ENCODE measurements around the gene ZNF37A. TPM values are rescaled to one million over a fixed set of nuclear protein-coding genes. Genes with fewer than 3 reads are reported as not detected.
"Not testable (repeated sequence)": the region's sequence is repeated elsewhere in the genome, so short reads cannot be mapped to it uniquely, and the experiment has no call there.

The ZNF37A gene
- total RNA-seq, 1 experiment from 2014 or later, result 9.9 TPM

GRCh38 chr10:38119038-38119437, 24.9 kb downstream of the ZNF37A start:
- H3K9me3 ChIP-seq, result peaks cover 88% of the 10 kb centered on the region
- DNase-seq, result no peak
- H3K4me3 ChIP-seq, result no peak overlapping the region
- H3K36me3 ChIP-seq, result peaks cover 63% of the 10 kb centered on the region
- H3K27me3 ChIP-seq, result no peaks in the 10 kb centered on the region

- no peak for DNase-seq
- Histone ChIP-seq H3K9me3 (peaks cover 26% of the 10 kb centered on the region), H3K4me3 (no peak overlapping the region), H3K27me3 (no peaks in the 10 kb centered on the region), H3K36me3 (no peaks in the 10 kb centered on the region)
These were observed 33.7 kb downstream of the ZNF37A start for GRCh38 chr10:38127812-38128211.

DNA sequence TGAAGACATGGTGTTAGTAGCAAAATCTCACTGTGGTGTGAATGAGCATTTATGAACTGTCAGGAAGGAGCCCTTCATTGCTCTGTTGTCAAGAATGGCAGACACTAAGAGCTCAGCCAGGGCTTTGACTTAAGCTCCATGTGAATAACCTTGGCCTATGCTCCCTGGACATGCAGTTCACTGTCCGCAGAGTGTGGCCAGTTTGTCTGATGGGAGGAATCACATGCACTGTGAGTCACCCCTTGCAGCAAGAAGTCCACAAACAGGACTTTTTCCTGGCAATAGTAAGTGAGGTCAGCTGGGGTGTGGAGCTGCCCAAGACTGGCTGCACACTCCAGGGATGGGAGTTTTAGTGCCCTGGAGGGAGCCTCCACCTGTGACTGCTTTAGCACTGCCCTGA, 49.5 kb downstream of the ZNF37A start:
- H3K36me3 ChIP-seq, result no peaks in the 10 kb centered on the region
- H3K27me3 ChIP-seq, result no peaks in the 10 kb centered on the region
- no peak for DNase-seq
- no peaks in the 10 kb centered on the region for H3K9me3 ChIP-seq
- H3K4me3 ChIP-seq, result no peak overlapping the region

DNA sequence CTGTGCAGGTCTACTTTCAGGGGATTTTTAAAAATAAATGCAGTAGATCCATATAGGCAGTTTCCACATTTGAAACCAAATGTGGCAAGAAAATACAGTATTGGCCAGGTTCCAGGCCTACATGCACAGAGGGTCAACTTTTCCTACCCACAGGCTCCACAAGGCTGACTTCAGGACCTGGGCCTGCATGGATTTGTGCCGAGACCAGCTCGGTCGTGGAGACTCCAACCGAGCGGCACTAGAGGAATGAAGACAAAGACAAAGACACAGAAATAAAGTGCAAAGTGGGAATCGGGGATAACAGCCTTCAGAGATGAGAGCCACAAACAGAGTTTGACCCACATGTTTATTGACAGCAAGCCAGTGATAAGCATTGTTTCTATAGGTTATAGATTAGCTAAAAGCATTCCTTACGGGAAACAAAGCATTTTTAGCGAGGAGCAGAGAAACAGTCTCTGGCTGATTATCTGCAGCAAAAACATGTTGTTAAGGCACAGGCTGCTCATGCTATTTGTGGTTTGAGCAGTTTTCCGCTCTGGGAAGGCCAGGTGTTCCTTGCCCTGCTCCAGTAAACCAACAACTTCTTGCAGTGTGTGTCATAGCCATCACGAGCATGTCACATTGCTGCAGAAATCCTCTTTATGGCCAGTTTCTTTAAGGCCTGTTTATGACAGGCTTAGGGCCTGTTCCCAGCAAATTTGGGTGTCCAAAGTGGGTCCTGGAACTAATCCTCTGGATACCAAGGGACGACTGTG, 52.6 kb downstream of the ZNF37A start:
- no peaks in the 10 kb centered on the region for H3K9me3 ChIP-seq
- DNase-seq, result no peak
- H3K4me3 ChIP-seq, result no peak overlapping the region
- H3K36me3 ChIP-seq, result no peaks in the 10 kb centered on the region
- H3K27me3 ChIP-seq, result no peaks in the 10 kb centered on the region

- no peaks in the 10 kb centered on the region for H3K36me3 ChIP-seq
- H3K4me3 ChIP-seq, result no peak overlapping the region
- H3K9me3 ChIP-seq, result no peaks in the 10 kb centered on the region
- no peak for DNase-seq
- H3K27me3 ChIP-seq, result no peaks in the 10 kb centered on the region
These were observed 53.5 kb downstream of the ZNF37A start for GRCh38 chr10:38147686-38148085.

DNA sequence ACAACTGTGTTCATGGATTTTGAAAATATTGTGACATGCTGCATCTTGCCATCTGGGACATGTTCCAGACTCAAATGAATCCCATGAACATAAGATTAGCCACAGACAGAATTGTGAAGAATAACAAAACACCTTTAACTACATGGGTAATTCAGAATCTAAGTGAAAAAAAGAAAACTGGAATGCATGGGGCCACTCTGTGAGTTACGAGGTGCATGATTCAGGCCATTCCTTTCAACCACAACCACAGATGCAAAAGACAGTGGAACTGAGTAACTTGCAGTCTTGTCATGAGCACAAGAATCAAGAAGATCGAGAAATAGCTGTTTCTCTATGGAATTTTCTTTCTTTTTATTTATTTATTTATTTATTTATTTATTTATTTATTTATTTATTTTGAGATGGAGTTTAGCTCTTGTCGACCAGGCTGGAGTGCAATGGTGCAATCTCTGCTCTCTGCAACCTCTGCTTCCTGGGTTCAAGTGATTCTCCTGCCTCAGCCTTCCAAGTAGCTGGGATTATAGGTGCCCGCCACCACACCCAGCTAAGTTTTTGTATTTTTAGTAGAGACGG, 56.8 kb downstream of the ZNF37A start:
- not testable (repeated sequence) for H3K9me3 ChIP-seq, H3K4me3 ChIP-seq, DNase-seq, H3K27me3 ChIP-seq, H3K36me3 ChIP-seq

DNA sequence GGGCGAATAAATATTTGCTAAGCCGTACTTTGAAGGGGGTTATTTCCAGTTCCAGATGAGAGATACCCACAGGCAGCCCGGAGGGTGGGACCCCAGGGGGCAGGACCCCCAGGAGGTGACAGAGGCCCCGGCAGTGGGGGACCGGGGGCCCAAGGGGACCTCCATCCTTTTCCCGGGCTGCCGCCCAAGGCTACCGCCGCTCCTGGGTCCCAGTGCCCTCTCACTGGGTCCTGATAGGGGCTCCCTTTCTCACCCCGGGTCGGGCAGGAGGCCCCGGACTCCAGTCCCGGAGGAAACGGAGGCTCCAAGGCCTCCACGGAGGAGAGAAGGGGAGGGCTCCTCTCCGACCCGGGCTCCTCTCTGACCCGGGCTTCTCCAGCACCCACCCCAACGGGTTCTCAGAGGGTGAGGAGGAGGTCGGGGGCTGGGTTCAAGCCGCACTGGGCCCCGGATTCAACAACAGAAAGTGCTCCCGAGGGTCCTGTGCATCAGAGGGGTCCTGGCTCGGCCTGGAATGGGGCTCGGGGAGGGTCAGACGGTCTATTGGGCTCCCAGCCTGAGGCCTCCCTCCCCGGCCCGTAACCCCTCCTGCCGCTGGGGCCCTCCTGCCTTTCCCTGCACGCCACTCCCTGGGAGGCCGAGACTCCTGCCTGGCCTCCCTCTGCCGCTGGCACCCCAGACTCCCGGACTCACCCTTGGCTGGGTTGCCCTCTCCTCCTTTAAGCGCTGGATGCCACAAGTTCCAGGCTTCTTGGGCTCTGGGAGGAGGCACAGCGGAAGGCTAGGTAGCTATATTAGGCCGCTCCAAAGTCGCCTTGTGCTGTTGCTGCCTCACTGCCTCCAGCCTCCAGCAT, 62.5 kb downstream of the ZNF37A start:
- H3K27me3 ChIP-seq, result no peaks in the 10 kb centered on the region
- no peaks in the 10 kb centered on the region for H3K9me3 ChIP-seq
- no peaks in the 10 kb centered on the region for H3K36me3 ChIP-seq
- no peak overlapping the region for H3K4me3 ChIP-seq
- no peak for DNase-seq

DNA sequence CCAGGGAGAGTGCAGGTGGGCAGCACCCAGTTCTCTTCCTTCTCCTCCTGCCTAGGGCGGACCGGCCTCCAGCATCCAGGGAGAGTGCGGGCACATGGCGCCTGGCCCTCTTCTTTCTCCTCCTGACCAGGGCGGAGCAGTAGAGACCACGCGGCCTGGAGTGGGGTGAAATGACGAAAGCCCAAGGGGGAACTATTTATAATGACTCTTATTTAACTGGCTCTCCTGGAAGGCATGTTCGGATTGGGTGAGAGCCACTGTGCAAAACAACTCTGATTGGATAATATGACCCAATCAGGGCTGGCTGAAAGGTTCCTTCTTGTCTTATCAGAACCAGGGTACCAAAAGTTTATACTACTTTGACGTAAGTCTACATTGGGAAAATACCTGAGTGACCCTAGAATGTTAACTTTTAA, 63.1 kb downstream of the ZNF37A start:
- DNase-seq, result no peak
- no peaks in the 10 kb centered on the region for H3K27me3 ChIP-seq
- H3K36me3 ChIP-seq, result no peaks in the 10 kb centered on the region
- no peak overlapping the region for H3K4me3 ChIP-seq
- H3K9me3 ChIP-seq, result no peaks in the 10 kb centered on the region

- DNase-seq, result no peak
- Histone ChIP-seq H3K36me3 (no peaks in the 10 kb centered on the region), H3K4me3 (no peak overlapping the region), H3K9me3 (no peaks in the 10 kb centered on the region), H3K27me3 (no peaks in the 10 kb centered on the region)
These were observed 64.9 kb downstream of the ZNF37A start for GRCh38 chr10:38159004-38159403.

- Histone ChIP-seq H3K4me3 (no peak overlapping the region), H3K9me3 (no peaks in the 10 kb centered on the region), H3K27me3 (no peaks in the 10 kb centered on the region), H3K36me3 (no peaks in the 10 kb centered on the region)
- no peak for DNase-seq
These were observed 69.5 kb downstream of the ZNF37A start for GRCh38 chr10:38163617-38164016.

GRCh38 chr10:38174336-38174735, 80.2 kb downstream of the ZNF37A start:
- H3K9me3 ChIP-seq, result no peaks in the 10 kb centered on the region

DNA sequence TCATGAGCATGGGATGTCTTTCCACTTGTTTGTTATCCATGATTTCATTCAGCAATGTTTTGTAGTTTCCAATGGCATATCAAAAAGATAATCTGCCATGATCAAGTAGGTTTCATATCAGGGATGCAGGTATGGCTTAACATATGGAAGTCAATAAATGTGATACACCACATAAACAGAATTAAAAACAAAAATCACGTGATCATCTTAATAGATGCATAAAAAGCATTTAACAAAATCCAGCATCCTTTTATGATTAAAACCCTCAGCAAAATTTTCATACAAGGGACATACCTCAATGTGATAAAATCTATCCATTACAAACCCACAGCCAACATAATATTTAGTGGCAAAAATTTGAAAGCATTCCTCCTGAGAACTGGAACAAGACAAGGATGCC, 90.3 kb downstream of the ZNF37A start:
- no peaks in the 10 kb centered on the region for H3K27me3 ChIP-seq
- no peak overlapping the region for H3K4me3 ChIP-seq
- DNase-seq, result no peak
- H3K9me3 ChIP-seq, result no peaks in the 10 kb centered on the region
- H3K36me3 ChIP-seq, result no peaks in the 10 kb centered on the region

More at GRCh38 chr10:38174336-38174735, 80.2 kb downstream of the ZNF37A start:
- Histone ChIP-seq H3K4me3 (no peak overlapping the region), H3K27me3 (no peaks in the 10 kb centered on the region), H3K36me3 (no peaks in the 10 kb centered on the region)
- no peak for DNase-seq

Other genes starting within 250 kb of the ZNF37A start
- 3.7 and 4.0 TPM in 2 replicates for gene ZNF248, start 236.7 kb upstream of the ZNF37A start, total RNA-seq (2014; rRNA removed; shearing (Covaris generic); ENCODE audit: low replicate concordance)
- 4.7 and 8.4 TPM in 2 replicates for gene ZNF25, start 117.7 kb upstream of the ZNF37A start, total RNA-seq (2014; rRNA removed; shearing (Covaris generic); ENCODE audit: low replicate concordance)
- 2.9 and 3.5 TPM in 2 replicates for gene ZNF33A, start 83.7 kb upstream of the ZNF37A start, total RNA-seq (2014; rRNA removed; shearing (Covaris generic); ENCODE audit: low replicate concordance)